ENCODE data around the gene RNF148.

Gene RNF148

DNA sequence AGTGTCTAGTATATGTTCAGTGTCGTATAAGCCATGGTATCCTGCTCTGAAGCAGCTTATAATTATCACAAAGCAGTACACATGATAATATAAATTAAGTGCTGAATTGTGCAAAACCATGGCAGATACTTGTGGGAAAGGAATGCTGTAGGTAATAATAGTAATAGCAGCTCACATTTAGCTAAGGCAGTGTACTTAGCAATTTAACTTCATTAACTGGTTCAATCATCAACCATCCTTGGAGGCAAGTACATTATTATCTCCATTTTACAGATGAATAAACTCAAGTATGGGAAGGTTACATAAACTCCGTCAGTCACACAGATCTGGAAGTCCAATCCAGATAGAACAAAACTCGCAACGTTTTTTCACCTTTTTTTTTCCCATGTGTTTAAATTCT is 21.6 kb upstream of the RNF148 start:
- no peaks in the 10 kb centered on the region for H3K36me3 ChIP-seq (ENCODE audit: control insufficient read depth in 5 of 5, insufficient read depth in 5 of 5, low read length in 5 of 5)
- no peaks in the 10 kb centered on the region for H3K27me3 ChIP-seq (ENCODE audit: control insufficient read depth in 5 of 5, insufficient read depth in 4 of 5, low read length in 5 of 5)
- no peaks in the 10 kb centered on the region for H3K9me3 ChIP-seq (ENCODE audit: control insufficient read depth in 5 of 5, low read length in 5 of 5)
- no peaks in the 10 kb centered on the region for H3K4me1 ChIP-seq (ENCODE audit: control insufficient read depth in 5 of 5, insufficient read depth in 5 of 5, low read length in 5 of 5)
- H3K9ac ChIP-seq (ENCODE audit: low read length in 5 of 5) = no peak overlapping the region
- H3K4me3 ChIP-seq (ENCODE audit: low read depth in 1 of 5, low read length in 5 of 5) = no peak overlapping the region
- H3K27ac ChIP-seq (ENCODE audit: low read depth, low read length) = no peak overlapping the region

DNA sequence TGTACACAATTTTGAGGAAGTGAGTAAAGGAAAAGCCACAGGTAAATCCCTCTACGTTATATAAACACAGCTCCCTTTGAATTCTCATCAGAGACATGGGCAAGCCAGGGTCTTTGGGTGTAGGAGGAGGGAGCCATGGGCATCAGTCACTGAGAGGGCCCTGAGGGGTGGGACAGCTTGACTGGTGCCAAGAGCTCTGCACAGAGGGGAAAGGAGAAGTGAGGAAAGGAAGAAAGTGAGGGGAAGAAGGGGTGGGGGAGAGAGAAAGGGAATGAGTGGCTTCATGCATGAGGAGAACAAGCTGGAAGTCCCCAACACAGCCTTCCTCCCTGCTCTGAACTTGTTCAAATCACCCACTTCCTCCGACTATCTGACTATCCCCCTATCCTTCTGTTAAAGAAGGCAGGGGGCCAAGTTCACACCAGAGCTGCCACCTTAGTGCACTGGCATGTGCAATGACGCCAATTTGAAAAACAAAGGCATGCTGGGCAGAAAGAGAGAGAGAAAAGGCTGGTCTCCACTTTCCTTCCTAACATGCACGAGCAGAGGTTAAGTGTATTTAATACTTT is 16.4 kb upstream of the RNF148 start:
- H3K4me1 ChIP-seq (ENCODE audit: control insufficient read depth in 5 of 5, insufficient read depth in 5 of 5, low read length in 5 of 5) = no peaks in the 10 kb centered on the region
- H3K9ac ChIP-seq (ENCODE audit: low read length in 5 of 5) = no peak overlapping the region
- H3K27me3 ChIP-seq (ENCODE audit: control insufficient read depth in 5 of 5, insufficient read depth in 4 of 5, low read length in 5 of 5) = no peaks in the 10 kb centered on the region
- no peaks in the 10 kb centered on the region for H3K9me3 ChIP-seq (ENCODE audit: control insufficient read depth in 5 of 5, low read length in 5 of 5)
- no peak overlapping the region for H3K27ac ChIP-seq (ENCODE audit: low read depth, low read length)
- H3K36me3 ChIP-seq (ENCODE audit: control insufficient read depth in 5 of 5, insufficient read depth in 5 of 5, low read length in 5 of 5) = no peaks in the 10 kb centered on the region
- no peak overlapping the region for H3K4me3 ChIP-seq (ENCODE audit: low read depth in 1 of 5, low read length in 5 of 5)

DNA sequence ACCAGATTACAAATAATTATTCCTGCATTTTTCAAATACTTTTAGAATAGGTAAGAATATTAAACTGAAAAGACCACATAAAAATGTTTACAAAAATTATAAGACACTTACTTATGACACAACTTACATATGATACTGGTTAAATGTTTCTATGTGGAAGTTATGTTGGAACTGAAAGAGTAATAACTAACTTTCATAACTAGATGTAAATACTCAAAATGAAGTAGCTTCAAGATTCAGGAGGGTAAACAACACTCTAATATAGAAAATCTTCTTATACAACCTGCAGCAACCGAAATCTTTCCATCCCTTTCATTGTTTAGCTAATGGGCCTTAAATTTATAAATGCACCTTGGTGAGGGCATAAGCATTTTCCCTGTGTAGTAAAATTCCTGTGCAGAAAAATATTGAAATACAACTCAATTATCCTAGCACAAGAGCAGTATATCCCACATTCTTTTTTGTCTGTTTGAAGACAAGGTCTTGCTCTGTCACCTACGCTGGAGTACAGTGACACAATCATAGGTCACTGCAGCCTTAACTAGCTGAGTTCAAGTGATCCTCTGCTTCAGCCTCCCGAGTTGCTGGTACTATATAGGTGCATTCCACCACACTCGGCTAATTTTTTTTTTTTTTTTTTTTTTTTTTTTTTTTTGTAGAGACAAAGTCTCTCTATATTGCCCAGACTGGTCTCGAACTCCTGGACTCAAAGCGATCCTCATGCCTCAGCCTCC is 14.8 kb upstream of the RNF148 start:
- H3K4me3 ChIP-seq (ENCODE audit: low read depth in 1 of 5, low read length in 5 of 5) = no peak overlapping the region
- H3K9ac ChIP-seq (ENCODE audit: low read length in 5 of 5) = no peak overlapping the region
- H3K36me3 ChIP-seq (ENCODE audit: control insufficient read depth in 5 of 5, insufficient read depth in 5 of 5, low read length in 5 of 5) = no peaks in the 10 kb centered on the region
- no peaks in the 10 kb centered on the region for H3K4me1 ChIP-seq (ENCODE audit: control insufficient read depth in 5 of 5, insufficient read depth in 5 of 5, low read length in 5 of 5)
- no peaks in the 10 kb centered on the region for H3K27me3 ChIP-seq (ENCODE audit: control insufficient read depth in 5 of 5, insufficient read depth in 4 of 5, low read length in 5 of 5)
- H3K27ac ChIP-seq (ENCODE audit: low read depth, low read length) = no peak overlapping the region
- H3K9me3 ChIP-seq (ENCODE audit: control insufficient read depth in 5 of 5, low read length in 5 of 5) = no peaks in the 10 kb centered on the region

DNA sequence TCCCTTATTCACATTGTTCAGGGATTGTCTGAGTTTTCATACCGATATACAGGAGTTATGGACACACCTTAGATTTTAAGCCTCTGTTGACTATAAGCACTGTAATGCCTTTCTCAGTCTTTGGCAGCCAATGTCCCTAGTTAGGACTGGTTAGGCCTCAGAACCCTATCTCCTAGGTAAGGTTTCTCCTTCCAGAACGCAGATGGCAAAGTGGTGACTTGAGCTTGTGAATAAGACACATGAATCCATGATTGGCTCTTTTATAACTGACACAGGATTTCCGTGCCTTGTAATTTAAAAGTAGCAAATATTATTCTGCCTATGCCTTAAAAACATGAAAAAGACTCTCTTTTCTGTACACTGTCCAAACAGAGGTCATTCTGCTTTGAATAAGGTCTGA is 12.5 kb upstream of the RNF148 start:
- no peak overlapping the region for H3K27ac ChIP-seq (ENCODE audit: low read depth, low read length)
- no peaks in the 10 kb centered on the region for H3K27me3 ChIP-seq (ENCODE audit: control insufficient read depth in 5 of 5, insufficient read depth in 4 of 5, low read length in 5 of 5)
- no peaks in the 10 kb centered on the region for H3K36me3 ChIP-seq (ENCODE audit: control insufficient read depth in 5 of 5, insufficient read depth in 5 of 5, low read length in 5 of 5)
- no peaks in the 10 kb centered on the region for H3K9me3 ChIP-seq (ENCODE audit: control insufficient read depth in 5 of 5, low read length in 5 of 5)
- no peaks in the 10 kb centered on the region for H3K4me1 ChIP-seq (ENCODE audit: control insufficient read depth in 5 of 5, insufficient read depth in 5 of 5, low read length in 5 of 5)
- no peak overlapping the region for H3K4me3 ChIP-seq (ENCODE audit: low read depth in 1 of 5, low read length in 5 of 5)
- H3K9ac ChIP-seq (ENCODE audit: low read length in 5 of 5) = no peak overlapping the region

DNA sequence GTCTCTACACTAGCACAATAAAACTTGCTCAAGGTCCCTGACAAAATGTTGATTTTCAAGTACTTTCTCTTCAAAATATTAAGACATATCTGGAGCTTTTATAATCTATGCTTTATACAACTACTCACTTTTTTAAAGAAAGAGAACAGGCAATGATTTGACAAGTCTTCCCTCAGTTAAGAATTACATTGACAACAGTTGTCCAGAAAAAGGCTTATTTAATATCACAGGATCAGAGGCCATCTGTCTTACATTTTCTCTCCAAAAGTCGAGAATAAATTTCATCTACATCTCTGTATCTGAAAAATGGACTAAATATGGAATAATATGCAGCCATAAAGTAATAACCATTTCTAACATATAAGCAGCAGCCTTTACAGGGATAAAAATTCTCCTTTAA is 8.2 kb upstream of the RNF148 start:
- Histone ChIP-seq H3K9ac (ENCODE audit: low read length in 5 of 5) (no peak overlapping the region), H3K36me3 (ENCODE audit: control insufficient read depth in 5 of 5, insufficient read depth in 5 of 5, low read length in 5 of 5) (no peaks in the 10 kb centered on the region), H3K27me3 (ENCODE audit: control insufficient read depth in 5 of 5, insufficient read depth in 4 of 5, low read length in 5 of 5) (no peaks in the 10 kb centered on the region), H3K4me3 (ENCODE audit: low read depth in 1 of 5, low read length in 5 of 5) (no peak overlapping the region), H3K4me1 (ENCODE audit: control insufficient read depth in 5 of 5, insufficient read depth in 5 of 5, low read length in 5 of 5) (no peaks in the 10 kb centered on the region), H3K27ac (ENCODE audit: low read depth, low read length) (no peak overlapping the region), H3K9me3 (ENCODE audit: control insufficient read depth in 5 of 5, low read length in 5 of 5) (no peaks in the 10 kb centered on the region)

DNA sequence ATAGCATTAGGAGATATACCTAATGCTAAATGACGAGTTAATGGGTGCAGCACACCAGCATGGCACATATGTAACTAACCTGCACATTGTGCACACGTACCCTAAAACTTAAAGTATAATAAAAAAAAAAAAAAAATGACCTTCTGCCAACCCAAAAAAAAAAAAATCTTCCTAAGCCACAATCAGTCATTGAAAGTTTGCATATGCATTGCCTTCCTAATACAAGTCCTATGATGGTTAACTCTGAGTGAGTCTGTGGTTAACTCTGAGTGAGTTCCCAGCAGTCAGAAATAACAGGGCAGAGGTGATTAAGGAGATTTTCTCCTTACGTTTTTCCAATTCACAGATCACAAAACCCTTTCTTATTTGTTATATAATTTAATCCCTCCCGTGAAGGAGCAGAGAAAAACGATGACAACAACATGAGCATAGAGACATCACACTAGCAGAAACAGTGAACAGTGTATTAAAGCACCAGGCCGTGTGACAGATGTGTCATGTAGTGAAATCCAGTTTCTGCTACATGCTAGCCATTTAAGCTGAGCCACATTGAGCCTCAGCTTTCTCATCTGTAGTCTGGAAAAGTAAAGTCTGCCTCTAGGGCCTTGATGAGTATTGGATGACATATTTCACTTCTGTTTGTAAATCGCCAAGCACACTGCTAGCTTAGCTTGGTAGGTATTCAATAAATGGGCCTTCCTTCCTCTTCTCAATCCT is 7.4 kb upstream of the RNF148 start:
- H3K9me3 ChIP-seq (ENCODE audit: control insufficient read depth in 5 of 5, low read length in 5 of 5) = no peaks in the 10 kb centered on the region
- no peak overlapping the region for H3K4me3 ChIP-seq (ENCODE audit: low read depth in 1 of 5, low read length in 5 of 5)
- H3K4me1 ChIP-seq (ENCODE audit: control insufficient read depth in 5 of 5, insufficient read depth in 5 of 5, low read length in 5 of 5) = no peaks in the 10 kb centered on the region
- no peak overlapping the region for H3K9ac ChIP-seq (ENCODE audit: low read length in 5 of 5)
- no peak overlapping the region for H3K27ac ChIP-seq (ENCODE audit: low read depth, low read length)
- H3K27me3 ChIP-seq (ENCODE audit: control insufficient read depth in 5 of 5, insufficient read depth in 4 of 5, low read length in 5 of 5) = no peaks in the 10 kb centered on the region
- H3K36me3 ChIP-seq (ENCODE audit: control insufficient read depth in 5 of 5, insufficient read depth in 5 of 5, low read length in 5 of 5) = no peaks in the 10 kb centered on the region

DNA sequence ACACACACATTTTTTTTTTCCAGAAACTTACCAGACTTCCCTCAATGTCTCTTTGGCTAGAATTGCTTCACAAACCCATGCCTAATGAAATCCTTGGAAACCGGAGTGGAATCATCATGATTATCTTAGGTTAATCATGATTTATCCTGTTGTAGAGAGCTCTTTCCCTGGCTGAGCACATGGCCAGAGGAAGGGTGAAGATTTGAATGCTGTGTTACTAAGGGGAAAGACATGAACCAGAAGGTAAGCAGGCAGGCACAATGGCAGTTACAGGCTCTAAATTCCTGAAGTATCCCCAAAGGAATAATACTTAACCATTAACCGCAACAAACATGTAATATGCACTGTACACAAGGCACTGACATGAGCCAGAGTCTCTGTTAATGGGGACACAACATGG is 4.1 kb upstream of the RNF148 start:
- no peak overlapping the region for H3K9ac ChIP-seq (ENCODE audit: low read length in 5 of 5)
- no peaks in the 10 kb centered on the region for H3K4me1 ChIP-seq (ENCODE audit: control insufficient read depth in 5 of 5, insufficient read depth in 5 of 5, low read length in 5 of 5)
- no peaks in the 10 kb centered on the region for H3K36me3 ChIP-seq (ENCODE audit: control insufficient read depth in 5 of 5, insufficient read depth in 5 of 5, low read length in 5 of 5)
- no peak overlapping the region for H3K27ac ChIP-seq (ENCODE audit: low read depth, low read length)
- no peaks in the 10 kb centered on the region for H3K27me3 ChIP-seq (ENCODE audit: control insufficient read depth in 5 of 5, insufficient read depth in 4 of 5, low read length in 5 of 5)
- H3K9me3 ChIP-seq (ENCODE audit: control insufficient read depth in 5 of 5, low read length in 5 of 5) = peaks cover 0 to 3% (median 0%) of the 10 kb centered on the region in 5 donors
- H3K4me3 ChIP-seq (ENCODE audit: low read depth in 1 of 5, low read length in 5 of 5) = no peak overlapping the region

DNA sequence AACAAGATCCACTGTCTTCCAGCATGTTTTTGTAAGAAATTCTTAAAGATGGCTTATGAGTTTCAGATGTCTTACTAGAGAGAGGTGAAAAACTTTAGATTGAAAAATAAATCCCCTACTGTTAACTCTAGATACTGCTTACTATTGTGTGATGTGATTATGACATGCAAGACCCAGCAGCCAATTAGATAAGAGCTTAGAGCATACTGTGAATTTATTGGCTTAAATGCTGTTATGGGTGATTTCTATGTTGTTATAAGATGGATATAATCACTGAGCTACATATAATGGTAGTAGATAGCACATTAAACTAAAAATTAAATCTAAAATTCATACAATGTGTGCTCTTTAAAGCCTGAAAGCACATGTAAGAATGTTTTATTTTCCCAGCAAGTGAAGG is 3.7 kb downstream of the RNF148 start, which contains the start of gene RNF133:
TSS of gene RNF133 (minus strand) at position 101 of the 400 bp plus-strand sequence. CDS start 199 bp downstream, outside the sequence.
- H3K4me1 ChIP-seq (ENCODE audit: control insufficient read depth in 5 of 5, insufficient read depth in 5 of 5, low read length in 5 of 5) = no peaks in the 10 kb centered on the region
- no peak within 1 kb of the TSS for H3K4me3 ChIP-seq (ENCODE audit: low read depth in 1 of 5, low read length in 5 of 5)
- no peak within 1 kb of the TSS for H3K9ac ChIP-seq (ENCODE audit: low read length in 5 of 5)
- no peak within 1 kb of the TSS for H3K27ac ChIP-seq (ENCODE audit: low read depth, low read length)
- no peaks in the 10 kb centered on the region for H3K36me3 ChIP-seq (ENCODE audit: control insufficient read depth in 5 of 5, insufficient read depth in 5 of 5, low read length in 5 of 5)
- H3K9me3 ChIP-seq (ENCODE audit: control insufficient read depth in 5 of 5, low read length in 5 of 5) = peaks cover 0 to 3% (median 0%) of the 10 kb centered on the region in 5 donors
- H3K27me3 ChIP-seq (ENCODE audit: control insufficient read depth in 5 of 5, insufficient read depth in 4 of 5, low read length in 5 of 5) = no peaks in the 10 kb centered on the region

DNA sequence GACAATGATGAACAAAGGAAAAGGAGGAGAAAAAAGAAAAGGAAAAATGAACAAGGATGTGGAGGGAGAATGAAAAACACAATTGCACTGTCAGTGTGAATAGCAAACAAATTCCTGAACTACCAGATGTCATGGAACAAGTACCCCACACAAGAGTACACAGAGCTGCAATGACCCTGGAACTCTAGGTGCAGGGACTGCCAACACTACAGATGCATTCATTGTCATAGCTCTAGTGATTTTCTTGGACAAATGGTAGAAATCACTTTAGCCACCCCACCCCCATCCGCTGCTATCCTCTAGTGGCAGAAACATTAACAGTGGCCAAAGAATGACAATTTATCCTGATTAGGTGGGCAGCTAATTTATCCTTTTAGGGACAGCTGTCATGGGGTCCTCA is 6.9 kb downstream of the RNF148 start:
- Histone ChIP-seq H3K27me3 (ENCODE audit: control insufficient read depth in 5 of 5, insufficient read depth in 4 of 5, low read length in 5 of 5) (no peaks in the 10 kb centered on the region), H3K27ac (ENCODE audit: low read depth, low read length) (no peak overlapping the region)

DNA sequence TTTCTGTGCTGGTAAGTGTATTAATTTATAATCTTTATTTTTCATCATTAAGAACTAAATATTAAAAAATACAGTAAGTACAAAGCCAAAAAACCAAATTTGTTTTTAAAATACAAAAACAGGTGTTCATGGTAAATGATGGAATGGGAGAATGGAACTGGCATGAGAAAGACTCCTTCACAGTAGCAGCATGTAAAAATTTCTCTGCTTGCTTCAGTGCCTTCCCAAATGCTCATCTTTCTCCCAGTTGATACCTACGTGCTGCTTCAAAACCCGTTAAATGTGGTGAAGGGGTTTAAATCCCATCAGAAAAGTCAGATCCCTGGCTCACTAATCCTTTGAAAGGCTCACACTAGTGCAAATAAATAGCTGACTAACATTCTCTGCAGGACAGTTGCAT is 8.0 kb downstream of the RNF148 start:
- Histone ChIP-seq H3K27ac (ENCODE audit: low read depth, low read length) (no peak overlapping the region), H3K36me3 (ENCODE audit: control insufficient read depth in 5 of 5, insufficient read depth in 5 of 5, low read length in 5 of 5) (no peaks in the 10 kb centered on the region), H3K9me3 (ENCODE audit: control insufficient read depth in 5 of 5, low read length in 5 of 5) (no peaks in the 10 kb centered on the region), H3K9ac (ENCODE audit: low read length in 5 of 5) (no peak overlapping the region), H3K27me3 (ENCODE audit: control insufficient read depth in 5 of 5, insufficient read depth in 4 of 5, low read length in 5 of 5) (no peaks in the 10 kb centered on the region), H3K4me3 (ENCODE audit: low read depth in 1 of 5, low read length in 5 of 5) (no peak overlapping the region), H3K4me1 (ENCODE audit: control insufficient read depth in 5 of 5, insufficient read depth in 5 of 5, low read length in 5 of 5) (no peaks in the 10 kb centered on the region)

More for the DNA sequence above, 6.9 kb downstream of the RNF148 start:
- H3K4me3 ChIP-seq (ENCODE audit: low read depth in 1 of 5, low read length in 5 of 5) = no peak overlapping the region
- no peaks in the 10 kb centered on the region for H3K9me3 ChIP-seq (ENCODE audit: control insufficient read depth in 5 of 5, low read length in 5 of 5)
- H3K36me3 ChIP-seq (ENCODE audit: control insufficient read depth in 5 of 5, insufficient read depth in 5 of 5, low read length in 5 of 5) = no peaks in the 10 kb centered on the region
- no peaks in the 10 kb centered on the region for H3K4me1 ChIP-seq (ENCODE audit: control insufficient read depth in 5 of 5, insufficient read depth in 5 of 5, low read length in 5 of 5)
- no peak overlapping the region for H3K9ac ChIP-seq (ENCODE audit: low read length in 5 of 5)

All from subcutaneous abdominal adipose tissue (tissue), 5 donors.